Osteocyte (in vitro differentiated cells): Measurements from ENCODE around the gene USP36. TPM values are rescaled to one million over a fixed set of nuclear protein-coding genes. Genes with fewer than 3 reads are reported as not detected.

ENCODE experiments used
- DNase-seq: peaks from one replicate; pipeline ENCODE4 v3.0.0; 2021; ENCODE audit warnings: mixed read lengths; ENCODE audit not compliant: unreplicated experiment; ENCODE audit errors: extremely low spot score
- H3K27ac Mint-ChIP-seq: one replicate; pipeline ENCODE4 v1.8.0; 2021; ENCODE audit warnings: mild to moderate bottlenecking, mixed read lengths; ENCODE audit not compliant: unreplicated experiment
- H3K27me3 Mint-ChIP-seq: one replicate; pipeline ENCODE4 v1.8.0; 2021; ENCODE audit warnings: mixed read lengths; ENCODE audit not compliant: unreplicated experiment
- H3K36me3 Mint-ChIP-seq: one replicate; pipeline ENCODE4 v1.8.0; 2021; ENCODE audit warnings: mixed read lengths; ENCODE audit not compliant: unreplicated experiment
- H3K4me1 Mint-ChIP-seq: one replicate; pipeline ENCODE4 v1.8.0; 2021; ENCODE audit warnings: mixed read lengths; ENCODE audit not compliant: unreplicated experiment
- H3K4me3 Mint-ChIP-seq: one replicate; pipeline ENCODE4 v1.8.0; 2021; ENCODE audit warnings: mild to moderate bottlenecking, moderate library complexity, mixed read lengths; ENCODE audit not compliant: unreplicated experiment
- H3K9me3 Mint-ChIP-seq: one replicate; pipeline ENCODE4 v1.8.0; 2021; ENCODE audit warnings: mixed read lengths; ENCODE audit not compliant: unreplicated experiment
- total RNA-seq: library from RNA; stranded (reverse); gene quantifications from 2 replicates; pipeline ENCODE4 v1.2.1, GENCODE V29; 2021
- TF ChIP-seq, protein P1 (sequence below): fragments of 200-600 bp; sonication (generic); IDR thresholded peaks from 2 replicates; pipeline ENCODE4 v1.5.0; 2021; ENCODE audit warnings: antibody characterized with exemption, mild to moderate bottlenecking, moderate library complexity

Gene USP36
- total RNA-seq, 1 donor from 2014 or later, result 56.2 TPM

DNA sequence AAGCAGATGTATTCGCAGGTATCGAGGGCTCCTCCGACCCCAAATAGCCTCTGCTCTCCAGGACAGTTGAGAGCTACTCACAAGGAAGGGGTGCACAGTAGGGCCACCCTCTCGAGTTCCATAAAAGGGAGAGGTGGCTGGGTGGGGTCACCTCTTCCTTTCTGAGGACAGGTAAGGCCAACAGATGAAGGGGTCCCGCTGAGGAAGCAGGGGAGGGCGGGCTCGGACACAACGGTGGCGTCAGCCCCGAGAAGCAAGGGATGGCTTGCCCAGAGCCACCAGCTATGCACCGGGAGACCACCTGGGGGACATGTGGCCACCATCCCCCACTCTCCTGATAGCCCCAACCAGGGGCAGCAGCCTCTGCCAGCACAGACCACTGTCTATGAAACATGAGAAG, 43.4 kb downstream of the USP36 start:
- peaks cover 6% of the 10 kb centered on the region for H3K4me1 Mint-ChIP-seq
- H3K36me3 Mint-ChIP-seq, result peaks cover 63% of the 10 kb centered on the region
- no peaks in the 10 kb centered on the region for H3K9me3 Mint-ChIP-seq
- DNase-seq, result no peak
- H3K4me3 Mint-ChIP-seq, result no peak overlapping the region
- H3K27me3 Mint-ChIP-seq, result no peaks in the 10 kb centered on the region
- no peak overlapping the region for H3K27ac Mint-ChIP-seq
- TF ChIP-seq, protein P1, sequence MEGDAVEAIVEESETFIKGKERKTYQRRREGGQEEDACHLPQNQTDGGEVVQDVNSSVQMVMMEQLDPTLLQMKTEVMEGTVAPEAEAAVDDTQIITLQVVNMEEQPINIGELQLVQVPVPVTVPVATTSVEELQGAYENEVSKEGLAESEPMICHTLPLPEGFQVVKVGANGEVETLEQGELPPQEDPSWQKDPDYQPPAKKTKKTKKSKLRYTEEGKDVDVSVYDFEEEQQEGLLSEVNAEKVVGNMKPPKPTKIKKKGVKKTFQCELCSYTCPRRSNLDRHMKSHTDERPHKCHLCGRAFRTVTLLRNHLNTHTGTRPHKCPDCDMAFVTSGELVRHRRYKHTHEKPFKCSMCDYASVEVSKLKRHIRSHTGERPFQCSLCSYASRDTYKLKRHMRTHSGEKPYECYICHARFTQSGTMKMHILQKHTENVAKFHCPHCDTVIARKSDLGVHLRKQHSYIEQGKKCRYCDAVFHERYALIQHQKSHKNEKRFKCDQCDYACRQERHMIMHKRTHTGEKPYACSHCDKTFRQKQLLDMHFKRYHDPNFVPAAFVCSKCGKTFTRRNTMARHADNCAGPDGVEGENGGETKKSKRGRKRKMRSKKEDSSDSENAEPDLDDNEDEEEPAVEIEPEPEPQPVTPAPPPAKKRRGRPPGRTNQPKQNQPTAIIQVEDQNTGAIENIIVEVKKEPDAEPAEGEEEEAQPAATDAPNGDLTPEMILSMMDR, result no peak

DNA sequence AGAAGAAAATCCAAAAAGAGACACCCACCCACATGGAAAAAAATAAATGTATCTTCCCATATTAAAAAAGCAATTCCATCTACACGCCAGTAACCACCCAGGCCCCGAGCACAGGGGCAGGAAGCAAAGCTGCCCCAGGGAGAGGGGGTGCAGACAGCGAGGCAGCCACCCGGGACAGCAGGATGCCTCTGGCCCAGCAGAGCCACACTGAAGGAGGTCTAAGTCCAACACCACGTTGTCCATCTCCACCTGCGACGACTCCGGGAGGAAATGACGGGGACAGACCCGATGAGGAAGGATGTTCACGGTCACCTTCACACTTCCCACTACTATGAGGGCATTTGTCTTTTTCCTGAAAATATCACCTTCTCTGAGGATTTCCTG, 44.1 kb downstream of the USP36 start:
- peaks cover 12% of the 10 kb centered on the region for H3K4me1 Mint-ChIP-seq
- H3K4me3 Mint-ChIP-seq, result no peak overlapping the region
- H3K9me3 Mint-ChIP-seq, result no peaks in the 10 kb centered on the region
- no peak overlapping the region for H3K27ac Mint-ChIP-seq
- H3K36me3 Mint-ChIP-seq, result peaks cover 69% of the 10 kb centered on the region
- TF ChIP-seq, protein P1, result no peak
- H3K27me3 Mint-ChIP-seq, result no peaks in the 10 kb centered on the region
- DNase-seq, result no peak

DNA sequence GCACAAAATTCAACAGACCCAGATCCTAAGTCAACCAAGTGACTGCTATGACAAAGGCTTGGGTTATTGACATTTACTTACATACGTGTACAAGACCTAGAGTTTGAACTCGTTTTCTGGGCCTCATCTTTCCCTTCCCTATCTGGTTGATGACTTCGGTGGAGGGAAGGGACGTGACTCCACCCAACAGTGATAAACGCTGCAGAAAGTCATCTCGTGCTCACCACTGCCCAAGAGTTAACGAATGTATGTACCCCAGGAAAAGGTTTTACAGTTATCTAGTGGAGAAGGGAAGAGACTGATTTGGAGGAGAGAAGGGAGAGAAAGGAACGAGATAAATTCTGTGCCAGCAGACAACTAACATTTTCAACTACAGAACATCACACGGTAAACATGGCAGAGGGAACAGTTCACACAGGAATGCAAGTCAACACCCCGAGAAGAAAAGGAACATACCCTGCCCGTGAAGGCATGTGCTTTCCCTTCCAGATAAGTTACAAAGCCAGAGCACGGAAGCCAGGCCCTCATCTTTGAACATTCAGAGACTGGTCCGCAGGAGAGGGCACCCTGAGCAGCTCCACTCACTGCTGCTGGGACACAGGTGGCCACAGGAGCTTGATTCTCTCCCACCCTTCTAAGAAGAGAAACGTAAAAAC, 44.6 kb downstream of the USP36 start:
- Mint-ChIP-seq H3K27me3 (no peaks in the 10 kb centered on the region), H3K9me3 (no peaks in the 10 kb centered on the region), H3K27ac (no peak overlapping the region), H3K4me1 (peaks cover 17% of the 10 kb centered on the region), H3K36me3 (peaks cover 67% of the 10 kb centered on the region), H3K4me3 (no peak overlapping the region)
- no peak for DNase-seq
- TF ChIP-seq, protein P1, result no peak

- Mint-ChIP-seq H3K27ac (no peak overlapping the region), H3K27me3 (no peaks in the 10 kb centered on the region), H3K4me3 (no peak overlapping the region), H3K4me1 (peaks cover 22% of the 10 kb centered on the region), H3K9me3 (no peaks in the 10 kb centered on the region), H3K36me3 (peaks cover 62% of the 10 kb centered on the region)
- no peak for DNase-seq
- TF ChIP-seq, protein P1, result no peak
Measured at GRCh38 chr17:78794864-78795640, 45.6 kb downstream of the USP36 start.

GRCh38 chr17:78794399-78794798, 46.2 kb downstream of the USP36 start:
- no peak overlapping the region for H3K4me3 Mint-ChIP-seq
- no peak for DNase-seq
- H3K27me3 Mint-ChIP-seq, result no peaks in the 10 kb centered on the region
- H3K4me1 Mint-ChIP-seq, result peaks cover 29% of the 10 kb centered on the region
- no peak overlapping the region for H3K27ac Mint-ChIP-seq
- peaks cover 59% of the 10 kb centered on the region for H3K36me3 Mint-ChIP-seq
- TF ChIP-seq, protein P1, result no peak
- no peaks in the 10 kb centered on the region for H3K9me3 Mint-ChIP-seq
